HG03460 (cell line): ENCODE measurements around the gene JAM2.
A peak's percentile ranks its signal among the peaks of the same experiment; 100 is the strongest.
"Not testable (repeated sequence)": the region's sequence is repeated elsewhere in the genome, so short reads cannot be mapped to it uniquely, and the experiment has no call there.

Source experiments
- ATAC-seq: cut with Tn5 transposase; IDR thresholded peaks from one replicate; pipeline ENCODE4 v1.9.1; 2021; ENCODE audit not compliant: unreplicated experiment

The JAM2 gene

DNA sequence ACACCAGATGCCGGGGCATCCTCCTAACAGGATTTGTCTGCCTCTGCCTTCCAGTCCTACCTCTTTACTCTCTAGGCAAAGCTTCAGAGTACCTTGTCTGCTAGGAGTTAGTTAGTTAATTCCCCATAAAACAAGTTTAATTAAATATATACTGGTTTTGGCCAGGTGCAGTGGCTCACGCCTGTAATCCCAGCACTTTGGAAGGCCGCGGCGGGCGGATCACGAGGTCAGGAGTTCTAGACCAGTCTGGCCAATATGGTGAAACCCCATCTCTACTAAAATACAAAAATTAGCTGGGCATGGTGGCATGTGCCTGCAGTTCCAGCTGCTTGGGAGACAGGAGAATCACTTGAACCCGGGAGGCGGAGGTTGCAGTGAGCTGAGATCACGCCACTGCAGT, 75.0 kb downstream of the JAM2 start:
- ATAC-seq, result not testable (repeated sequence)

DNA sequence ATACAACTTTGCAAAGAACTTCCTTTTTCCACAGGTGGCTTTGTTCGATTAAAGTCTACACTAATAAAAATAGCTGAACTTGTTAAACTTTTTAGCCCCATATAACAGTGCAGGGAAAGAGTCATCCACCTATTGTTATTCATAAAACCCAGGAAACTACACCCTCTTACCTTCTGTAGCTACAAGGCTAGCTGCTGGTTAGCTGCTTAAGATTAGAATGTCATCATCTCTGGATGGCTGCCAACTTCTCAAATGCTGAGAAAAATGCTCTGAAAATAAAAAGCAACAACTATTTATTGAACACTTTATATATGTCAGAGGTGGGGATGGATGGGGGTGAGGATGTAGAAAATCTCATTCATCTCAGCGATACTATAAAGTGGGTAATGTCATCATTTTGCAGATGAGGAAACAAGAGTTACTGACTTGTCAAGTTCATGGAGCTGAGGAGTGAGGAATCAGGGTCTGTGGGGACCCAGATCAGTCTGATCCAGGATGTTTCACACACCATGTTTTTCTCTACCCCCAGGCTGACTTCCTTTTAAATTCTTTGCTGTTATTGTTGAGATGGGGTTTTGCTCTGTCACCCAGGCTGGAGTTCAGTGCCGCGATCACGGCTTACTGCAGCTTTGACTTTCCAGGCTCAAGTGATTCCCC, 78.6 kb downstream of the JAM2 start:
- ATAC-seq, result no peak

DNA sequence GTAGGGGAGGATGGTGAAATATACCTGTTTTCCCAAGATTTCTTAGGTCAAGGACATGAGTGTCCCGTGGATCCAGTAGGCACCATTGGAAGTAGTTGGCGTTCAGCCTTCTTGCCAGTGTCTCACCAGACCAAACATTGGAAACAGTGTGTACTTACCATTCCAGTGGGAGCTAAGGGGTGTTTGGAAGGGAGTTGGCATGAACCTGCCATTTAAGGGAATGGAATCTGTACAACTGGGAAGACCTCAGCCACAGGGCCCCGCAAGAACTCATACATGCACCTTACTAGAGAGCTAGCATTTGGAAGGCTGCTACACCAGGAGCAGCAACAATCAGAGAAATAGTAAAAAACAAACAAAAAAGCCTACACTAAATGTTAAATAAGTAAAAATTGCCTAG, 82.9 kb downstream of the JAM2 start:
- no peak for ATAC-seq

DNA sequence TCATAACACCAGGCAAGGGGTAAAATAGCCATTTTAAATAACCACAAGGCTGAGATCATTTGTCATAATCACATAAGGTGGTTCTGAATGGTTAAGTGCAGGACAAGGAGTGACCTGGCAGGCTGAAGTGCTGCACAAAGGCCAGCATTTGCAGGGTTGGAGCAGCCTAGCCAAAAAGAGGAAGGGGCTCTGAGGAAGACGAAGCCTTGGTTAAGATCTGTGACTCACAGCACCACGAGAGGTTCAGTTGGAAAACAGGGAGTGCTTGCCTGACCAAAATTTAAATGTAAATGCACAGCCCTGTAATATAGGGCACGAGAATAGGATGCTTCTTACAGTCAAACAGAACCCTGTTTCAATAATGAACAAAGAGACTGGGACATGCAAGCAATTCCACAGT, 83.6 kb downstream of the JAM2 start:
- ATAC-seq, result no peak

DNA sequence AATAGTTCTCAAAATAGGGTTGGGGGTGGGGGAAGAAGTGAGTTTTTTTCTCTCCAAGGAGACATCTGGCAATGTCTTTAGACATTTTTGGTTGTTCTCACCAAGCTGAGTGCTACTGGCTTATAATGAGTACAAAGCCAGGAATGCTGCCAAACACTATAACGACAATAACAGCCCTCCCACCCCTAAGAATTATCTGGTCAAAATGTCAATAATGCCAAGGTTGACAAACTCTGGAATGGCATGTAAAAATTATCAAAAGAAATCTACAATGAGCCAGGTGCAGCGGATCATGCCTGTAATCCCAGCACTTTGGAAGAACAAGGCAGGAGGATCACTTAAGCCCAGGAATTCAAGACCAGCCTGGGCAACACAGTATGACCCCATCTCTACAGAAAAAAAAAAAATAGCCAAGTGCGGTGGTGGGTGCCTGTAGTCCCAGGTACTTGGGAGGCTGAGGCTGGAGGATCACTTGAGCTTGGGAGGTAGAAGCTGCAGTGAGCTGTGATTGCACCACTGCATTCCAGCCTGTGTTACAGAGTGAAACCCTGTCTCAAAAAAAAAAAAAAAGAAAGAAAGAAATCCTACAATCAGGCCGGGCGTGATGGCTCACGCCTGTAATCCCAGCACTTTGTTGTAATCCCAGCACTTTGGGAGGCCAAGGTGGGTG, 93.2 kb downstream of the JAM2 start:
- no peak for ATAC-seq

DNA sequence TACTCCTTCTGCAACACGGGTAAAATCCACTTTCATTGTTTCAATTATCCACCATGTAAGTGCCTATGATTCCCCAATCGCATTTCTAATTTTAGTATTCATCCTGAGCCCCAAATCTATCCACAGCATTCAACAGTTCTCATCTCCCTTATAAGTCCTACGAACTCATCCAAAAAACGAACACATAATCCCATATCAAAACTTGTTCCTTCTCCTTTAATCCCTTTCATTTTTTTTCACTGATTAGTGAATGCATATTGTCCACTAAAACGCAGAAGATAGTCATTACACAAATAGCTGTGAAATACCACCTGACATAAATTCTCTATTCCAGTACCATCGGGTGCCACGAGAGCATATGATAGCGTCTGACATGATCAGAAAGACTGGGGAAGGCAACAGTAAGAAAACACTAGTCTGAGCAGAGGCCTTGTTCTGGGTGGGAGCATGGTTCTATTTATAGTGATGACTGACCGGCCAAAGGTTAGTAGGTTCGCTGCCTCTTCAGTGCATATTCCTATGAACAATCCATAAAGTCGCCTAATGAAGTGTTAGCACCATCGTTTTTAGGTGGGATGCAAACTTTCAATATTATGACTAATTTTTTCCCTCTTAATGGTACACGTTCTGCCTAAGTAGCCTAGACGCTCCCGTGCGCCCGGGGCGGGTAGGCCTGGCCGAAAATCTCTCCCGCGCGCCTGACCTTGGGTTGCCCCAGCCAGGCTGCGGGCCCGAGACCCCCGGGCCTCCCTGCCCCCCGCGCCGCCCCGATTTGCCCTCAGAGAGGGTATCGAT, 95.0 kb downstream of the JAM2 start:
- peak; percentile 12 for ATAC-seq

DNA sequence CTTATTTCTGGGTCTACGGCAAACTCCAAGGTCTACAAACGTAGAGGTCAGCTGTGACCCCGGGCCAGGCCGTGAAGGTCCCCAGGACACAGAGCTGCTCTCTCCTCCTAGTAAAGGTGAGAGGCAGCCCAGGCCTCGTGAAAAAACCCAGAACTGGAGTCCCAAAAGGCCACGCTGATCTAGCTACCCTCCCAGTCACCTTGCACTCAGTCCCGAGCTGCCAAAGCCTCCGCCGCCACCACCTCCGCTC, 95.5 kb downstream of the JAM2 start:
- ATAC-seq, result no peak

DNA sequence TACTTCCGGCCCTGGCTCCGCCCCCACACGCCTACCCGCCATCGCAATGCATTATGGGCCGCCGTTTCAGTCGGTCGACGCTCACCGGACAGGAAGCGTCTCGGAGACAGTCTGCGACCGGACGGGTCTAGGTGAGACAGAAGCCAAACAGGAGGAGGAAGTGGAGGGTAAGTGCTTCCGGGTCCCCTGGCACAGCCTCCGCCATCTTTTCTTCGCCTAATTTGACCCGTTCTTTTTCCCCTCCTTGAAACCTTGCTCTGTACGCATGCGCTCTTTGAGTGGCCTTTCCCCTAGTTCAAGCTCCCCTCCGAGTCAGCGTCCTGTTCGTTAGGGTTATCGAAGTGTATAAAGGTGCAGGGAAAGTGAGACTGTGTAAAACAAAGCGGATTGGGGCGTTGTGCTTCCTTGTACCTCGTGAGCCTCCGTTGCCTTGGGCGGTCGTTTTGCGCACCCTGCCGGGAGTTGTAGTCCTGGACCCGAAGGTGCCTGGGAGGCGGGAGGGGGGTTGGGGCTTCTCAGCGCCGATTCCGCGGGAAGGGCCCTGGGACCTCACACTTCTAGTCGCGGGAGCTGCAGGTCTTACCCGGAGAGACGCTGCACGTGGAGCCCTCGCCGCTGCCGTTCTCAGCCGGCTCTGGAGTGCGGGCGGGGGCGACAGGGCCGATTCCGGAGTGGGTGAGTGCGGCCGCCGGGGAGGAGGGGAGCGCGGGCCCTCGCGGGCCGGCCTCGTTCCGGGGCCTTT, 96.0 kb downstream of the JAM2 start, which contains the start of the genes ATP5PF and GABPA:
Gene ATP5PF, minus strand, starts transcription at position 1 of the 742 bp plus-strand sequence. CDS start 5,110 bp downstream, outside the sequence.
Gene GABPA, plus strand, starts transcription at position 69 of the 742 bp plus-strand sequence. CDS start 6,627 bp downstream, outside the sequence.
- peak; percentile 89 for ATAC-seq

DNA sequence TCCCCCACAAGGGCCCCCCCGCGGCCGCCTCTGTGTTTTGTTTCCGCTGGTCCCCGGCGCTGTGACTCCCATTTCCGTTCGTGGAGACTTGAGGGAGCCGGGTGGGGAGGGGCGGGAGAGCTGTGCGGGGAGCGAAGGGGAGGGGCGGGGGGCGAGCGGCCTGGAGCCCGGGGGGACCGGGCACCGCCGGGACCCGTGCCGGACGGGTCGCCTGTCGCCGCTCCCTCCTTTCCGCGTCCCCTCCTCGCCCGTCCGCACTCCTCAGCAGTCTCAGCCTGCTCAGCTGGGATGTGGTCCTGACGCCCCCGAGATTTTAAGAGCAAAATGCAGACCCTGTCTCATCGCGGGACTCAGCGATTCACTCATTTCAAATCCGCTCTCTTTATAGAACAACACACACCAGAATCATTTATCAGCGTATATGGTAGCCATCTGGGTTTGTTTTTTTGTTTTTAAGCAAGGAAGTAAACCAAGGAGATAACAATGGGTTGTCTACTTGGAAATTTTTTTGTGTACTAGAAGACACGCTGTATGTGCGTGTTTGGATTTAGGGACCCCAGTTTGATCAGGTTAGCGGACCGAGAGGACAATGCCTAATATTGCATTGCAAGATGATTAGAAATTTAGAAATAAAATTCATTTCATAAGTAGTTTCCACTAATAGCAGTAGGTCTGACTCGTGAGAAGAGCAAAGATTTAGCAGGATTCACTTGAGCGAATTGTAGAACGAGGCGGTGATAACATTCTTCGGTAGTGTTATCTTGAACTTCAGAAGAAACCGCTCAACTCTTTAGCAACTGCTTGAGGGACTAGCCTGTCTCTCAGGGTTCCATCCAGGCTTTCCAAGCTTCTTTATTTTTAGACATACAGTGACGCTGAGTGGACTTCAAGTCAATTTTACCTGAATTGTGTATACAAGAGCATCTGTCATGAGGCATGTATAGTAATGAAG, 96.9 kb downstream of the JAM2 start:
- peak; percentile 19 for ATAC-seq

DNA sequence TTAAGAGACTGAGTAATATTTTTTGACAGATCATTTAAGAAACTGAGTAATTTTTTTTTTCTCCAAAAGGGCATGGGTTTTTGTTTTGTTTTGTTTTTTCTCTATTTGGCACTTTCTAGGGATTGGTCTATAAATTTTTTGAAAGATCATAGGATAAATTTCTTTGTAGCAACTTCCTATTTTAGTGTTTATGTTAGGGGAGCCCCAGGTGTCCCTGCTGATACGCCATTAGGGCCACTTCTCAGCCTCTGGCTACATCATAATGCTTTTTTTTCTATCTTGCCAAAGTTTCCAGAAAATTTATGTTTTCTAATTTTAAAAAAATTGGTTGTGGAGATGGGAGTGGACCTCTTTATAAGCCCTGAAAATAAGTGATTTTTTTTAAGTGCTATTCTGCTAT, 98.4 kb downstream of the JAM2 start:
- no peak for ATAC-seq

DNA sequence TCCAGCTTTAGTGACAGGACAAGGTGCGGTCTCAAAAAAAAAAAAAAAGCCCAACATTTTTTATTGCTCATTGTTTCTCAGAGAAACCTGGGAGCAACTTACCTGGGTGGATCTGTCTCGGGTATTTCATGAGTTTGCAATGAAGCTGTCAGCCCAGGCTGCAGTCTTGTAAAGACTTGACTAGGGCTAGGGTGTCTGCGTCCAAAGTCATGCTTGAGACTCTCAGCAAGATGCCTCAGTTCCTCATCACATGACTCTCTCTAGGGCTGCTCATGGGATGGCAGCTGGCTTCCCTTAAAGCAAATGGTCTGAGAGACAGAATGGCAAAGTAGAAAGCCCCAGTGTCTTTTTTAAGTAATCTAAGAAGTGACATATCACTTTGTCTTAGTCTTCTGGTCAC, 103.8 kb downstream of the JAM2 start:
- ATAC-seq, result no peak

DNA sequence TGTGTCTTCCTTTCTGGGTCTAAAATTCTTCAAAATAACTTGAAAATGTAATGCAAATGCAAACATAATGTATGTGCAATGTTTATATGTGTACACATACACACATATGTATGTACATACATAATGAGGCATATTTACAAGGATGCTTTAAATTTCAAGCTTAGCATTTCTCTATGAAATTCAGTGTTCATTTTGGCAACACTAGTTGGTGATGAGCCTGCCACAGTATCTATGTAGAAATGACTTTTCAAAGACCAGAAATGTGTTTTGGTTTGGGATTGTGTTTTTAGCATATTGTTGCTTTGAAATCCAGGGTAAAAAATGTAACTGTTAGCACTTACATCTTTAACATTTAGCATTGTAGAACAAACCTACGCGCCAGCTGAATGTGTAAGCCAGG, 105.8 kb downstream of the JAM2 start:
- ATAC-seq, result no peak

DNA sequence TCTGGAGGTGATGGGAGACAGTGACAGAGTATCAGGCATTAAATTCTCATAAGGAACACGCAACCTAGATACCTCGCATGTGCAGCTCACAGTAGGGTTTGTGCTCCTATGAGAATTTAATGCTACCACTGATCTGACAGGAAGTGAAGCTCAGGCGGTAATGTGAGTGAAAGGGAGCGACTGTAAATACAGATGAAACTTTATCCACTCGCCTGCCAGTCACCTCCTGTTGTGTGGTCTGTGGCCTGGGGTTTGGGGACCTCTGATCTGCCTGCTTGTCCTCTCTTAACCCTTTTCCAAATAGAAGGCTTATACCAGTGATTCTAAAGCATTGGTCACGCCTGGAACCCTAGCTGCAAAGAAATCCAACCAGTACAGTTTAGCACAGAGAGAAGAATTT, 111.0 kb downstream of the JAM2 start:
- no peak for ATAC-seq

DNA sequence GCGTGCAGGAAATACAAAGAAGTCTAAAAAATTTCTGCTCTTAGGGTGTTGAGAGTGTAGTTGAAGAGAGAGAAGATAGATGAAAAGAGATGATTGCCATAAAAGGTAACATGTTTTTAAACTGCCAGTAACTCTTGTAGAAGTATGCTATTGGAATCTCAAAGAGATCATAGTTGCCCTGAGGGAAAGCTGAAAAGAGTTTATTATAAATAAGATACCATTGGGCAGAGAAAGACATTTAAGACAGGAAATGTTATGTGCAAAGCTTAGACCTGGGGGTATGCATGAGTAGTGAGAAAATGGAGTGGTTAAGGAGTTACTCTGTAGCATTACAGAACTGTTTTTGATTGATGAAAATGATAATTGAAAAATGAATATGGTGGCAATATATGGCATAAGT, 113.4 kb downstream of the JAM2 start:
- no peak for ATAC-seq

DNA sequence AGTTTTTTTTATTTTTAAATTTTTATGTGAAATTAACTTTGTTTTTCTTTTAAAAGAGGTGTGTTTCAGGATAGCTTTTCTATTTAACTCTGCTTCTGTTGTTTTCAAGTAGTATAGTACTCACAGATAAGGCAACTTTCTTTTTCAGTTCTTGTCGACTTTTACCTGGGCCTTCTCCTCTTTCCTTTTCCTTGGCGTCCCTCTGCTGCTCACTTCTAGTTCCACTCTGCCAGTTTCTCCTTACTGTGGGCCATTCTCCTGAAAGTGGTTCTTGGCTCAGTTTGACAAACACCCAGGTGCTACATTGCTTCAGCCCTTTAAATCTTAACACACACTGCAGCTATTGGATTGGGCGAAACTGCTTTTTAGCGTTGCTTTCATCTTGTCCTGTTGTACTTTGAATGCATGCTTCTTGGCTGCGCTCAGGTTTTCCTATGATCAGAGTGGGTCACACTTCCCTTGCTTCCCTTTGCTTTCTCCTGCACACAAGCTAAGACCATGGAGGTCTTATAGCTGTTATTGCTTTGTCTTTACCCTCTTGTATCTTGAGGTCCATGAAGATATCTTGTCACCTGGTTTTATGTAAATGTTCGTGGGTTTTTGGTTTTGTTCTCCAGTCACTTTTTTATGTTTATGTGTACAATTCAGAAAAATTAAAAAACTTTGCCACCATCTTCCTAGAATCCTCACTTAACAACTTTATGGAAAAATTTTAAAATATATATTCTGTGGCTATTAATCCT, 117.3 kb downstream of the JAM2 start:
- no peak for ATAC-seq

DNA sequence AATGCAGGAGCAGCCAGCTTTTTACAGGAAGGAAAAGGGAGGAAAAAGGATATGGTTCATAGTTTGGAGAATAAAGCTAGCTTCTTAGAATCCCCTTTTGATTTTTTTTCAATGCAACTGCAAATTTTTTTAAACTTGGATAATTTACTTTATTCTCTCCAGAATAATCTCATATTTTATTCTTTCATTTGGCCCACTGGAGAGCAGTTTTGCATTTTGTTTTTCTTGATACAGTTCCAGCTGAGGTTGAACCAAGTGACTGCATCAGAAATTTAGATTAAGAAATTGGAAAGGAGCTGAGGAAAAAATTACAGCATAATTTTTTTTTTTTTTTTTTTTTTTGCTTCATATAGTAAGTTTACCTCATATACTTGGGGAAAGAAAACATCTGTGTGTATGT, 118.5 kb downstream of the JAM2 start:
- no peak for ATAC-seq

DNA sequence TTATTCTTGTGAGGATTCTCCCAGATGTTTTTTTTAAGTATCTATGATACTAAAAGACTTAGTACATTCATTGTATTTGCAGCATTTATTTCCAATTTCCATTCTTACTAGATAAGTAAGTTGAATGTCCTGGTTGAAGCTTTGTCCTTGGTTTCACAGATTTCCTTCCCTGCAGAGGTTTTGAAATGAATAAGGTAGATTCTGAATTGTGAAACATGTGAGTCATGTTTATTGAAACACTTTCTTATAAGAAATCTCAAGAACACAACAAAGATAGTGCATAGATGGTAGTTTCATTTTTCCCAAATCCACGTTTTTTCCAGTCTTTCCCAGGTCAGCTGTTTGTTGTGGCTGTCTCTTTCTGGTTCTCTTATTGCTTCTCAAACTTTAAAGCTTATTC, 120.5 kb downstream of the JAM2 start:
- ATAC-seq, result no peak

DNA sequence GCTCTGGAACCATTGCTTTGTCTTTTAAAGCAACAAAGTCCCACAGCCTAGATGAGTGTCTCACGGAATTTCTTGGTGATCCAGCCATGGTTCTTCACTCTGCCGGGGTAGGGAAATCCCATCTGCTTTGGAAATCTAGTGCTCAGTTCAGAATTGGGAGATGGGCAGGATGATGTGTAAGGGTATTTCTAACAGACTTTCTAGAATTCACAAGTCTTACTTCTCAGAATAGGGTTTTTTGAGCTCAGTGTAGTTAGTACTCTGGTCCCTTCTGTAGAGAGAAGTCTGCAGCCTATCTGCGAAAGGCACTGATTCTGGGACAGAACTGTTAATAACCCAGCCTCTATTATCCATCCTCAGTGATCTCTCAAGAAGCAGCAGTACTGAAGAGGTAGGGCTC, 121.0 kb downstream of the JAM2 start:
- no peak for ATAC-seq

DNA sequence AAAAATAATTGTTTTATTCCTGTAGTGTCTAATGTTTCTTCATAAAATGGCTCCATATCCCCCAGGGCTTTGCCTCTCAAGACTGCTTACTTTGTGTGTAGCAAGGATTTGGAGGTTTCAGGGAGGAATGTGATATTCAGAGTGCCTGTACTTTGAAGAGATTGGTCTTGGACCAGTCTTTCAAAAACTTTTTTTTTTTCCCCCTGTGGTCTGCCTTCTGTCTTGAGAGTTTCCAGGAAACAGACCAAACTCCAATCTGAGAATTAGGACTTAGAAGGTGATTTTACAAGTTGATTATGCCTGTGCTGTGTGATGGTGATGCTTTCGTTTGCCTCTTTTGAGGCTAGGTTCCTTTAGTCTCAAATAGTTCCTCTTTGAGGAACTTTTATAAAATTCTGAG, 121.6 kb downstream of the JAM2 start:
- no peak for ATAC-seq

DNA sequence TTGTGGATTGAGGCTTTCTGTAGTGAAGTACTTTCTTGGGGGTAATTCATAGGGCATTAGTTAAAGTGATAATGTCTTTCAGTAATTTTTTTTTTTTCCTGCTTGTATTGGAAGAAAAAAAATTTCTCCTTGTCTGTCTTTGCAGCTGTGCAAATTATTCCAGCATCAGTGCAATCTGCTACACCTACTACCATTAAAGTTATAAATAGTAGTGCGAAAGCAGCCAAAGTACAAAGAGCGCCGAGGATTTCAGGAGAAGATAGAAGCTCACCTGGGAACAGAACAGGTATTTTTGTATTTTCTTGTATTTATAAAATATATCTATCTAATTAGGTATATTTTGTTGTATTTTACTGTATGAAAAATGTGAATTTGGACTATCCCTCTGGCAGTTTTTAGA, 125.0 kb downstream of the JAM2 start:
- no peak for ATAC-seq
